HEK293 (cell line): ENCODE measurements around the gene C17orf107.

Experiments used
- CTCF ChIA-PET: fragments of 350-600 bp; formaldehyde crosslinking; extraction: SDS; loops from one replicate; lab custom pipeline; 2021; ENCODE audit warnings: antibody characterized with exemption; lab: Yijun Ruan, JAX
- POLR2A ChIA-PET: fragments of 300-600 bp; formaldehyde crosslinking; extraction: SDS; loops from one replicate; lab custom pipeline; 2020; ENCODE audit warnings: antibody characterized with exemption, inconsistent platforms; lab: Yijun Ruan, JAX
- H3K27ac ChIP-seq: fragments of 200-500 bp; sonication (Bioruptor generic); 2 replicates; pipeline ENCODE4 v1.5.1; 2014; ENCODE audit warnings: low read depth, low read length, control low read depth, inconsistent platforms; ENCODE audit errors: extremely low read depth
- H3K36me3 ChIP-seq, 2 experiments: fragments of 200-500 bp in 1 of 2; sonication (Bioruptor generic) in 1 of 2; 1 replicate in 1 of 2; 2 replicates in 1 of 2; pipeline ENCODE4 v1.5.1; 2014 to 2017; ENCODE audit warnings: inconsistent platforms in 2 of 2, low read length in 2 of 2; ENCODE audit not compliant: control insufficient read depth in 2 of 2, insufficient read depth in 1 of 2
- H3K4me1 ChIP-seq: fragments of 200-500 bp; sonication (Bioruptor generic); 2 replicates; pipeline ENCODE4 v1.5.1; 2014; ENCODE audit warnings: mild to moderate bottlenecking, low read length, inconsistent platforms; ENCODE audit not compliant: control insufficient read depth, insufficient read depth
- H3K4me3 ChIP-seq: 2 replicates; pipeline ENCODE4 v1.5.1; 2011; ENCODE audit warnings: low read depth, mild to moderate bottlenecking, control low read depth, low read length, moderate library complexity
- H3K9me3 ChIP-seq: fragments of 200-500 bp; sonication (Bioruptor generic); 2 replicates; pipeline ENCODE4 v1.5.1; 2014; ENCODE audit warnings: low read depth, low read length, inconsistent platforms; ENCODE audit not compliant: control insufficient read depth, insufficient read depth
- CTCF ChIP-seq: fragments of 450-650 bp; formaldehyde crosslinking; IDR thresholded peaks from 2 replicates; pipeline ENCODE4 v1.5.1; 2016; ENCODE audit warnings: missing biosample characterization, missing genetic modification characterization
- GFI1B ChIP-seq: fragments of 450-650 bp; formaldehyde crosslinking; IDR thresholded peaks from 2 replicates; pipeline ENCODE4 v1.5.1; 2016; ENCODE audit warnings: missing biosample characterization, missing genetic modification characterization
- GLIS1 ChIP-seq: fragments of 450-650 bp; formaldehyde crosslinking; IDR thresholded peaks from 2 replicates; pipeline ENCODE4 v1.5.1; 2016; ENCODE audit warnings: missing biosample characterization, missing genetic modification characterization
- HOXC10 ChIP-seq: sonication (generic); formaldehyde crosslinking; IDR thresholded peaks from 2 replicates; pipeline ENCODE4 v1.8.1; 2023; ENCODE audit warnings: mild to moderate bottlenecking, missing genetic modification reagents
- KLF8 ChIP-seq: fragments of 450-650 bp; formaldehyde crosslinking; IDR thresholded peaks from 2 replicates; pipeline ENCODE4 v1.5.1; 2016; ENCODE audit warnings: missing biosample characterization, missing genetic modification characterization
- SP7 ChIP-seq: fragments of 450-650 bp; formaldehyde crosslinking; IDR thresholded peaks from 2 replicates; pipeline ENCODE4 v1.5.1; 2016; ENCODE audit warnings: missing biosample characterization, missing genetic modification characterization
- WT1 ChIP-seq: fragments of 450-650 bp; formaldehyde crosslinking; IDR thresholded peaks from 2 replicates; pipeline ENCODE4 v1.5.1; 2016; ENCODE audit warnings: missing biosample characterization, missing genetic modification characterization
- ZIC2 ChIP-seq: fragments of 450-650 bp; formaldehyde crosslinking; IDR thresholded peaks from 2 replicates; pipeline ENCODE4 v1.5.1; 2016; ENCODE audit warnings: missing biosample characterization, missing genetic modification characterization
- ZNF114 ChIP-seq: fragments of 450-650 bp; formaldehyde crosslinking; IDR thresholded peaks from 2 replicates; pipeline ENCODE4 v1.5.0; 2017; ENCODE audit warnings: missing biosample characterization, missing genetic modification characterization
- ZNF211 ChIP-seq: fragments of 450-650 bp; formaldehyde crosslinking; IDR thresholded peaks from 2 replicates; pipeline ENCODE4 v1.5.1; 2016; ENCODE audit warnings: low read depth, missing biosample characterization, missing genetic modification characterization
- ZNF324 ChIP-seq: fragments of 450-650 bp; formaldehyde crosslinking; IDR thresholded peaks from 2 replicates; pipeline ENCODE4 v1.5.1; 2016; ENCODE audit warnings: missing biosample characterization, missing genetic modification characterization
- ZNF362 ChIP-seq: fragments of 450-650 bp; formaldehyde crosslinking; IDR thresholded peaks from 2 replicates; pipeline ENCODE4 v1.5.1; 2016; ENCODE audit warnings: missing biosample characterization, missing genetic modification characterization
- ZNF48 ChIP-seq: fragments of 450-650 bp; formaldehyde crosslinking; IDR thresholded peaks from 2 replicates; pipeline ENCODE4 v1.5.1; 2016; ENCODE audit warnings: missing biosample characterization, missing genetic modification characterization
- ZNF518A ChIP-seq: fragments of 450-650 bp; formaldehyde crosslinking; conservative IDR thresholded peaks from 2 replicates; pipeline ENCODE4 v1.5.1; 2016; ENCODE audit warnings: low read depth, missing biosample characterization, missing genetic modification characterization
- ZNF776 ChIP-seq: fragments of 450-650 bp; formaldehyde crosslinking; IDR thresholded peaks from 2 replicates; pipeline ENCODE4 v1.5.0; 2017; ENCODE audit warnings: missing biosample characterization, missing genetic modification characterization, borderline replicate concordance
- ZSCAN30 ChIP-seq: fragments of 450-650 bp; IDR thresholded peaks from 2 replicates; pipeline ENCODE4 v1.5.1; 2018; ENCODE audit warnings: missing biosample characterization, mild to moderate bottlenecking, missing genetic modification characterization, moderate library complexity
- TF ChIP-seq, protein P1 (sequence below): fragments of 450-650 bp; formaldehyde crosslinking; IDR thresholded peaks from 2 replicates; pipeline ENCODE4 v1.5.1; 2016; ENCODE audit warnings: missing biosample characterization, missing genetic modification characterization, low read depth
- TF ChIP-seq, protein P2 (sequence below): fragments of 450-650 bp; IDR thresholded peaks from 2 replicates; pipeline ENCODE4 v1.5.1; 2018; ENCODE audit warnings: missing biosample characterization, mild to moderate bottlenecking, missing genetic modification characterization
- TF ChIP-seq, protein P3 (sequence below): fragments of 450-650 bp; formaldehyde crosslinking; IDR thresholded peaks from 2 replicates; pipeline ENCODE4 v1.5.1; 2017; ENCODE audit warnings: missing biosample characterization, missing genetic modification characterization
- TF ChIP-seq, protein P4 (sequence below): IDR thresholded peaks from 2 replicates; pipeline ENCODE4 v1.6.1; 2011; ENCODE audit warnings: mild to moderate bottlenecking, low read depth, low read length, borderline replicate concordance

The C17orf107 gene

GRCh38 chr17:4939546-4939795, 40.1 kb downstream of the C17orf107 start (continued):
- TF ChIP-seq, protein P1, sequence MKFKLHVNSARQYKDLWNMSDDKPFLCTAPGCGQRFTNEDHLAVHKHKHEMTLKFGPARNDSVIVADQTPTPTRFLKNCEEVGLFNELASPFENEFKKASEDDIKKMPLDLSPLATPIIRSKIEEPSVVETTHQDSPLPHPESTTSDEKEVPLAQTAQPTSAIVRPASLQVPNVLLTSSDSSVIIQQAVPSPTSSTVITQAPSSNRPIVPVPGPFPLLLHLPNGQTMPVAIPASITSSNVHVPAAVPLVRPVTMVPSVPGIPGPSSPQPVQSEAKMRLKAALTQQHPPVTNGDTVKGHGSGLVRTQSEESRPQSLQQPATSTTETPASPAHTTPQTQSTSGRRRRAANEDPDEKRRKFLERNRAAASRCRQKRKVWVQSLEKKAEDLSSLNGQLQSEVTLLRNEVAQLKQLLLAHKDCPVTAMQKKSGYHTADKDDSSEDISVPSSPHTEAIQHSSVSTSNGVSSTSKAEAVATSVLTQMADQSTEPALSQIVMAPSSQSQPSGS (tag by site-specific recombination), result no peak
- TF ChIP-seq ZIC2 (peak; percentile 86), WT1 (tag by site-specific recombination) (peak; percentile 31; the same call in 1 of the 2 replicates)

DNA sequence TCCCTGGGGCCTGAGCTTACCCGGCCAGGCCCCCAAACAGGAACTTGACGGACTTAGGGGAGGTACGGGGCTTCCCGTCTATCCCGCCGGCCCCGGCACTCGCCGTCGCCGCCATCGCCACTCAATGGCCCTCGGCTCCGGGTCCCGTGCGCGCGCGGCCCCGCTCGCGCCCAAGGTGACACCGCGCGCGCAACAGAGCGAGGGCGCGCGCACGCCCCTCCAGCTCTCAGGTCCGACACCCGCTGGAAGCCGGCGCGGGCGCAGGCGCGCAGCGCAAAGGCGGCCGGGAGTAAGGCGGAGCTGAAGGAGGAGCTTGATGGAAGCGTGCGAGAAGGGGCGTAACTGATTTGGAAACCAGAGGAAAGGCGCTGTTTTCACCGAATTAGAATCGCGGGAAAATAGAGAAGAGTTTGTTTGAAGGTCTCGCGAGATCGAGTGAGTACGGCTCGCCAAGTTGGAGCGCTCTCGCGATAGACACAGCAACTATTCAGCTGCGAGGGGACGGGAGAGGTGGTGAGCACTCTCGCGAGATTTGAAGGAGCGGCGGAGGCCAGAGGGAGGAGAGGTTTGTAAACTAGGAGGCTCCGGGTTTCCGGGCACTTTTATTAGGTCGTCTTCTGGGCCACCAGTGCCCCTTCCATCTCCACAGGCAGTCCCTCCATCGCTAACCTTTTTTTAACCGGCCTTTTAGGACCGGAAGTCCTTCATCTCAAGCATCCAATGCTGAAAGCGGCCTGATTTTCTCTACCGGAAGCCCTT, 40.6 kb downstream of the C17orf107 start, which contains the start of the genes RNF167 and SLC25A11:
RNF167 (plus strand) TSS at position 473 of the 759 bp plus-strand sequence. CDS start 642 bp downstream, outside the sequence.
SLC25A11 (minus strand) TSS at position 251 of the 759 bp plus-strand sequence; CDS start at position 115, 136 bp downstream.
- Histone ChIP-seq H3K4me1 (peaks cover 9% of the 10 kb centered on the region), H3K4me3 (peak within 1 kb of the TSS; percentile 87), H3K36me3 (peaks cover 42 to 73% of the 10 kb centered on the region in 2 experiments), H3K27ac (peak within 1 kb of the TSS; percentile 93), H3K9me3 (no peaks in the 10 kb centered on the region)
- ChIA-PET CTCF (interaction anchor here (0.5 to 3.0 kb wide), 15 partner anchors 8 to 1060 kb away, joined by 3 to 20 read pairs (median 3); partner anchors contain the start of genes CHRNE and PFN1), POLR2A (interaction anchor here (0.5 to 3.4 kb wide), 29 partner anchors 10 to 896 kb away, joined by 3 to 109 read pairs (median 4); partner anchors contain the start of genes CAMTA2, CHRNE, ENO3 and INCA1)
- TF ChIP-seq ZNF518A (tag by site-specific recombination), result peak; percentile 82
- no peak for TF ChIP-seq ZNF48
- TF ChIP-seq GFI1B (tag by site-specific recombination), result no peak
- TF ChIP-seq ZNF211 (tag by site-specific recombination), result no peak
- no peak for TF ChIP-seq HOXC10 (CRISPR knock-in tag)
- TF ChIP-seq, protein P2, sequence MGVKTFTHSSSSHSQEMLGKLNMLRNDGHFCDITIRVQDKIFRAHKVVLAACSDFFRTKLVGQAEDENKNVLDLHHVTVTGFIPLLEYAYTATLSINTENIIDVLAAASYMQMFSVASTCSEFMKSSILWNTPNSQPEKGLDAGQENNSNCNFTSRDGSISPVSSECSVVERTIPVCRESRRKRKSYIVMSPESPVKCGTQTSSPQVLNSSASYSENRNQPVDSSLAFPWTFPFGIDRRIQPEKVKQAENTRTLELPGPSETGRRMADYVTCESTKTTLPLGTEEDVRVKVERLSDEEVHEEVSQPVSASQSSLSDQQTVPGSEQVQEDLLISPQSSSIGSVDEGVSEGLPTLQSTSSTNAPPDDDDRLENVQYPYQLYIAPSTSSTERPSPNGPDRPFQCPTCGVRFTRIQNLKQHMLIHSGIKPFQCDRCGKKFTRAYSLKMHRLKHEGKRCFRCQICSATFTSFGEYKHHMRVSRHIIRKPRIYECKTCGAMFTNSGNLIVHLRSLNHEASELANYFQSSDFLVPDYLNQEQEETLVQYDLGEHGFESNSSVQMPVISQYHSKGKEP, result peak; percentile 32; the same call in 1 of the 2 replicates
- no peak for TF ChIP-seq ZNF776 (tag by site-specific recombination)
- TF ChIP-seq, protein P3, sequence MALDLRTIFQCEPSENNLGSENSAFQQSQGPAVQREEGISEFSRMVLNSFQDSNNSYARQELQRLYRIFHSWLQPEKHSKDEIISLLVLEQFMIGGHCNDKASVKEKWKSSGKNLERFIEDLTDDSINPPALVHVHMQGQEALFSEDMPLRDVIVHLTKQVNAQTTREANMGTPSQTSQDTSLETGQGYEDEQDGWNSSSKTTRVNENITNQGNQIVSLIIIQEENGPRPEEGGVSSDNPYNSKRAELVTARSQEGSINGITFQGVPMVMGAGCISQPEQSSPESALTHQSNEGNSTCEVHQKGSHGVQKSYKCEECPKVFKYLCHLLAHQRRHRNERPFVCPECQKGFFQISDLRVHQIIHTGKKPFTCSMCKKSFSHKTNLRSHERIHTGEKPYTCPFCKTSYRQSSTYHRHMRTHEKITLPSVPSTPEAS (tag by site-specific recombination), result no peak
- no peak for TF ChIP-seq ZNF362 (tag by site-specific recombination)
- no peak for TF ChIP-seq CTCF
- peak; percentile 72; the same call in 1 of the 2 replicates for TF ChIP-seq ZNF324
- peak; percentile 32; the same call in 1 of the 2 replicates for TF ChIP-seq SP7 (tag by site-specific recombination)
- no peak for TF ChIP-seq ZNF114
- TF ChIP-seq KLF8 (tag by site-specific recombination), result peak; percentile 95
- peak; percentile 80 for TF ChIP-seq ZSCAN30 (tag by site-specific recombination)
- no peak for TF ChIP-seq GLIS1 (tag by site-specific recombination)
- TF ChIP-seq, protein P4, sequence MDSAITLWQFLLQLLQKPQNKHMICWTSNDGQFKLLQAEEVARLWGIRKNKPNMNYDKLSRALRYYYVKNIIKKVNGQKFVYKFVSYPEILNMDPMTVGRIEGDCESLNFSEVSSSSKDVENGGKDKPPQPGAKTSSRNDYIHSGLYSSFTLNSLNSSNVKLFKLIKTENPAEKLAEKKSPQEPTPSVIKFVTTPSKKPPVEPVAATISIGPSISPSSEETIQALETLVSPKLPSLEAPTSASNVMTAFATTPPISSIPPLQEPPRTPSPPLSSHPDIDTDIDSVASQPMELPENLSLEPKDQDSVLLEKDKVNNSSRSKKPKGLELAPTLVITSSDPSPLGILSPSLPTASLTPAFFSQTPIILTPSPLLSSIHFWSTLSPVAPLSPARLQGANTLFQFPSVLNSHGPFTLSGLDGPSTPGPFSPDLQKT, result no peak
